Psoas muscle (tissue), 8 donors: ENCODE results near the gene RPS6KA4. TPM values are rescaled to one million over a fixed set of nuclear protein-coding genes. Genes with fewer than 3 reads are reported as not detected.

Source experiments
- ATAC-seq, 4 donors: fragments of 200-7000 bp; cut with Tn5 transposase; one replicate each; pipeline ENCODE4 v1.9.1; 2020; ENCODE audit warnings: moderate library complexity in 3 of 4, mild to moderate bottlenecking in 2 of 4
- DNase-seq, 2 donors: peaks; one replicate each; pipeline ENCODE4 v3.0.0-alpha.2; 2020
- H3K27ac ChIP-seq: fragments of 200-600 bp; one replicate; pipeline ENCODE4 v1.8.0; 2022
- H3K27me3 ChIP-seq, 3 donors: fragments of 200-600 bp in 1 of 3; one replicate each; pipeline versions ENCODE4 v1.6.1 to v1.8.0; 2013 to 2022; ENCODE audit warnings: low read length in 2 of 3, mild to moderate bottlenecking in 2 of 3, moderate library complexity in 1 of 3; ENCODE audit not compliant: insufficient read depth in 3 of 3
- H3K36me3 ChIP-seq, 2 donors: fragments of 200-600 bp in 1 of 2; one replicate each; pipeline versions ENCODE4 v1.6.1 to v1.8.0; 2013 to 2022; ENCODE audit warnings: low read depth in 1 of 2, mild to moderate bottlenecking in 1 of 2, moderate library complexity in 1 of 2; ENCODE audit not compliant: insufficient read depth in 1 of 2
- H3K4me1 ChIP-seq: fragments of 200-600 bp; one replicate; pipeline ENCODE4 v1.8.0; 2022
- H3K4me3 ChIP-seq: fragments of 200-600 bp; one replicate; pipeline ENCODE4 v1.8.0; 2022; ENCODE audit warnings: mild to moderate bottlenecking
- H3K9me3 ChIP-seq: fragments of 200-600 bp; one replicate; pipeline ENCODE4 v1.8.0; 2022
- CTCF ChIP-seq: fragments of 200-600 bp; IDR thresholded peaks from one replicate; pipeline ENCODE4 v1.8.0; 2022; ENCODE audit warnings: antibody characterized with exemption
- WGBS, 3 donors: extraction: QIAGEN DNeasy Blood & Tissue Kit; methylation state at CpG; one replicate each; pipeline versions ENCODE4 v1.1.6 to v1.1.7; 2013; 5-methylcytosine and 5-hydroxymethylcytosine counted together
- intact Hi-C, 2 donors: fragments of 100-400 bp; cut with DNase I; formaldehyde crosslinking; loops; one replicate each; pipeline versions ENCODE4 v1.11.0 to v1.14.2; 2022
- polyA plus RNA-seq, 3 donors: library from polyadenylated mRNA; stranded (reverse); fragments of 200-250 nt; gene quantifications; one replicate each; pipeline ENCODE4 v1.2.3, GENCODE V29; 2013
- total RNA-seq, 4 donors: library from RNA; stranded (reverse); fragmentation: NEBNext Ultra II Directional in 2 of 4; extraction: Animal tissue kit (Norgen Biotek cat#: 25700) in 2 of 4; gene quantifications; one replicate each; pipeline versions ENCODE4 v1.2.1 to v1.2.4, GENCODE V29; 2021 to 2023
- donor health status: healthy with polysubstance abuse.
- donor health status: DM: no; HTN: no; CAD: no; lungs with moderate emphysema.
- donor health status: Bipolar disorder and iron deficiency.
- donor health status: healthy.
- donor health status: DM: yes; HTN: yes; CAD: no.
- donor health status: DM: no; HTN: no; CAD: no.
- donor health status: DM: no; HTN: no; CAD: no.
- donor health status: DM: yes; HTN: yes; CAD: no.

The RPS6KA4 gene
- total and polyA plus RNA-seq, 7 donors: 9.5 to 15.9 (median 13.1) TPM

DNA sequence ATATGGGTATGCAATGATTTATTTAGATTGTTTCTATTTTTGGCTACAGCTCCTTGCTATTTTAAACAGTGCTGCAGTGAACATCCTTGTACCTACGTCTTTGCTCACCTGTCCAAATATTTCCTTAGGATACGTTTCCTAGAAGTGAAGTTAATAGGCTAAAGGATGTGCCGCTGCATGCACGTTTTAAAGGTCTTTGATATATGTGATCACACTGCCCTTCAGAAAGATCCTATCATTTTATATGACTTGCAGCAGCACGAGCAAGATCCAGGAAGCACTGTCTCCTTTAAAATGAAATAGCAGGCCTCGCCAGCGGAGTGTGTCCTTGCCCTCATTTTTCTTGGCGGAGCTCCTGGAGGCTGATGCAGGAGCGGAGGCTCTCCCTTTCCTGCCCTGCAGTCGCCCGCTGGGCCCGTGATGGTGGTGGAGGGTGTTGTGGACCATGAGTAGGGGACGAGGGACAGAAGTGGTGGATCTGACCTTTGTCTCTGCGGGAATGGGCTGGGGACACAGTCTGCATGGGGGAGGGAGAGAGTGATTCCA is 19.4 kb downstream of the RPS6KA4 start:
- no peaks in the 10 kb centered on the region for H3K9me3 ChIP-seq
- no peak for TF ChIP-seq CTCF
- peaks cover 9% of the 10 kb centered on the region for H3K4me1 ChIP-seq
- DNase-seq (peak in 1 of 2 donors; percentile 48), ATAC-seq (peak; percentile 48 to 87 (median 79))
- H3K4me3 ChIP-seq: no peak overlapping the region
- no peaks in the 10 kb centered on the region for H3K27me3 ChIP-seq
- WGBS, 3 donors: 18 to 25% (median 19%) methylated on average over 14 of the region's 14 CpGs
- no peaks in the 10 kb centered on the region for H3K36me3 ChIP-seq
- no peak overlapping the region for H3K27ac ChIP-seq
- intact Hi-C loops: no loop called here

- no peak for ATAC-seq
Observed at GRCh38 chr11:64379160-64379559, 20.2 kb downstream of the RPS6KA4 start.

DNA sequence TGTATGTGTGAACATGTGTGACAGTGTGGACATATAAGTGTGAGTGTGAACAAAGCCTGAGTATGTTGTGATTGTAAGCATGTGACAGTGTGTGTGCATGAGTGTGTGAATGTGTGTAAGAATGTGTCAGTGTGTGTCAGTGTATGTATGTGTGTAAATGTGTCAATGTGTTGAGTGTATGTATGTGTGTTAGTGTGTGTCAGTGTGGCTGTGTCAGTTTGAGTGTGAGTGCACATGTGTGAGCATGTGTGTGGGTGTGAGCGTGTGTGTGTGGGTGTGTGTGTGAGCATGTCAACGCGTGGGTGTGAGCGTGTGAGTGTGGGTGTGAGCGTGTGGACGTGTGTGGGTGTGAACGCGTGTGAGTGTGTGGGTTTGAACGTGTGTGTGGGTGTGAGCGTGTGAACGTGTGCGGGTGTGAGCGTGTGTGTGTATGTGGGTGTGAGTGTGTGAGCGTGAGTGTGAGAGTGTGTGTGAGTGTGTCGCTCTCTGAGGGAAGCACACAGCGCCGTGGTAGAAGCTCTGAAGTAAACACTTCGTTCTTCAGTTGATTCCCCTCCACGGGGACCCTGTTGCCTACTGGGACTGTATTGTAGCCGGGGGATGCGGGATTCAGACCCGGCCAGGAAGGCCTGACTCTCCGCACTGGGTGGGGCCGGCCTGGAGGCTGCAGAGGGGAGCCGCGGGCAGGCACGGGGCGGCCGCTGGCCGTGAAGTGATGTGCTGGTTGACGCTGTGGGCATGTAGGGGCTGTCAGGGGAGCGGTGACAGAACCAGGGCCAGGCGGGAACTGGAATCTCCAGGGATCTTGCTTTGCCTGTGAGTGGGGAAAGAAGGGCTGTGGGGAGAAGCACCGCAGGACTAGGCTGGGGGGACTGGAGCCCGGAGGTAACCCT is 21.1 kb downstream of the RPS6KA4 start:
- Histone ChIP-seq H3K27me3 (no peaks in the 10 kb centered on the region), H3K27ac (no peak overlapping the region), H3K4me3 (no peak overlapping the region), H3K9me3 (no peaks in the 10 kb centered on the region), H3K4me1 (peaks cover 14% of the 10 kb centered on the region), H3K36me3 (no peaks in the 10 kb centered on the region)
- TF ChIP-seq CTCF: no peak
- ATAC-seq: no peak
- WGBS, 3 donors: 70 to 75% (median 71%) methylated on average over 33 to 35 of the region's 35 CpGs
- DNase-seq: no peak
- intact Hi-C loops: no loop called here

More at GRCh38 chr11:64379160-64379559, 20.2 kb downstream of the RPS6KA4 start:
- H3K4me3 ChIP-seq: no peak overlapping the region
- WGBS, 3 donors: 65 to 84% (median 71%) methylated on average over 15 of the region's 15 CpGs
- H3K4me1 ChIP-seq: peaks cover 12% of the 10 kb centered on the region
- H3K27me3 ChIP-seq: no peaks in the 10 kb centered on the region
- no peaks in the 10 kb centered on the region for H3K36me3 ChIP-seq
- no peak for DNase-seq
- TF ChIP-seq CTCF: no peak
- intact Hi-C loops: no loop called here
- no peaks in the 10 kb centered on the region for H3K9me3 ChIP-seq
- H3K27ac ChIP-seq: no peak overlapping the region

GRCh38 chr11:64381350-64381749 is 22.4 kb downstream of the RPS6KA4 start:
- peaks cover 14% of the 10 kb centered on the region for H3K4me1 ChIP-seq
- no peak overlapping the region for H3K4me3 ChIP-seq
- no peaks in the 10 kb centered on the region for H3K9me3 ChIP-seq
- H3K27ac ChIP-seq: no peak overlapping the region
- TF ChIP-seq CTCF: no peak
- 69 to 78% (median 76%) methylated on average over 6 of the region's 6 CpGs for WGBS, 3 donors
- intact Hi-C loops: no loop called here
- H3K36me3 ChIP-seq: no peaks in the 10 kb centered on the region
- no peaks in the 10 kb centered on the region for H3K27me3 ChIP-seq
- no peak for DNase-seq
- ATAC-seq: no peak
